OCI-LY7 (cell line): ENCODE measurements around the gene SNRNP25. TPM values are rescaled to one million over a fixed set of nuclear protein-coding genes. Genes with fewer than 3 reads are reported as not detected.

ENCODE experiments used
- BruUV-seq: library from RNA; stranded (reverse); fragments of 400-500 nt; replicated peaks from 2 replicates; lab custom pipeline; 2021; lab: Mats Ljungman, UMichigan
- CTCF ChIA-PET: fragments of 300-600 bp; sonication (Branson Sonifier 250); formaldehyde crosslinking; loops from one replicate; lab custom pipeline; 2022; ENCODE audit warnings: antibody characterized with exemption; ENCODE audit not compliant: unreplicated experiment; lab: Charles Lee
- POLR2A ChIA-PET: fragments of 300-600 bp; sonication (Branson Sonifier 250); formaldehyde crosslinking; loops from one replicate; lab custom pipeline; 2022; ENCODE audit warnings: antibody characterized with exemption; lab: Charles Lee
- DNase-seq: peaks from one replicate; pipeline ENCODE4 v3.0.0-alpha.2; 2015; ENCODE audit warnings: low spot score
- H2AFZ ChIP-seq: fragments of 200-600 bp; sonication (generic), shearing (Covaris generic); 2 replicates; pipeline ENCODE4 v1.6.1; 2014; ENCODE audit warnings: mild to moderate bottlenecking, antibody characterized with exemption, low read length, moderate library complexity
- H3K27ac ChIP-seq: fragments of 200-600 bp; sonication (generic); 2 replicates; pipeline ENCODE4 v1.5.1; 2014; ENCODE audit warnings: mixed run types, low read depth, mild to moderate bottlenecking, moderate library complexity, low read length, inconsistent platforms; ENCODE audit not compliant: poor library complexity, severe bottlenecking
- H3K36me3 ChIP-seq: fragments of 200-600 bp; sonication (generic); 2 replicates; pipeline ENCODE4 v1.6.1; 2014; ENCODE audit warnings: mild to moderate bottlenecking, antibody characterized with exemption, low read length, moderate library complexity, mixed read lengths; ENCODE audit not compliant: insufficient read depth
- H3K4me1 ChIP-seq: fragments of 200-600 bp; sonication (generic); 2 replicates; pipeline ENCODE4 v1.5.1; 2014; ENCODE audit warnings: mild to moderate bottlenecking, low read length; ENCODE audit not compliant: insufficient read depth, poor library complexity, severe bottlenecking
- H3K4me2 ChIP-seq: fragments of 200-600 bp; sonication (generic); 2 replicates; pipeline ENCODE4 v1.6.1; 2014; ENCODE audit warnings: mild to moderate bottlenecking, low read length
- H3K4me3 ChIP-seq: fragments of 200-600 bp; sonication (generic); 2 replicates; pipeline ENCODE4 v1.5.1; 2014; ENCODE audit warnings: mild to moderate bottlenecking, low read depth, low read length; ENCODE audit not compliant: poor library complexity, severe bottlenecking
- H3K79me2 ChIP-seq: fragments of 200-600 bp; sonication (generic); 2 replicates; pipeline ENCODE4 v1.6.1; 2016; ENCODE audit warnings: low read depth, mild to moderate bottlenecking, low read length, moderate library complexity, mixed read lengths; ENCODE audit not compliant: insufficient read depth
- H3K9me2 ChIP-seq: fragments of 200-600 bp; sonication (generic); 2 replicates; pipeline ENCODE4 v1.6.1; 2016; ENCODE audit warnings: mild to moderate bottlenecking, low read length, mixed read lengths; ENCODE audit not compliant: insufficient read depth
- H3K9me3 ChIP-seq: fragments of 200-600 bp; sonication (generic); 2 replicates; pipeline ENCODE4 v1.6.1; 2014; ENCODE audit warnings: mild to moderate bottlenecking, mixed run types, low read length, mixed read lengths
- H4K20me1 ChIP-seq: fragments of 200-600 bp; sonication (generic); 2 replicates; pipeline ENCODE4 v1.6.1; 2014; ENCODE audit warnings: mild to moderate bottlenecking, antibody characterized with exemption, low read length, moderate library complexity, mixed read lengths; ENCODE audit not compliant: insufficient read depth
- EZH2phosphoT487 ChIP-seq: fragments of 200-600 bp; sonication (generic); IDR thresholded peaks from 2 replicates; pipeline ENCODE4 v1.6.1; 2018; ENCODE audit warnings: low read depth, borderline replicate concordance, mild to moderate bottlenecking, mixed run types, antibody characterized with exemption, low read length, moderate library complexity, mixed read lengths
- intact Hi-C: fragments of 100-400 bp; cut with micrococcal nuclease; formaldehyde crosslinking; loops from one replicate; pipeline ENCODE4 v1.10.0; 2022; ENCODE audit not compliant: unreplicated experiment
- total RNA-seq, 2 experiments: library from RNA; depleted of rRNA in 1 of 2; stranded (reverse); fragments of >200 nt in 1 of 2; shearing (Covaris generic) in 1 of 2; gene quantifications; 2 replicates each; pipeline ENCODE4 v1.2.3, GENCODE V29; 2014 to 2022
- TF ChIP-seq, protein P1 (sequence below): fragments of 200-600 bp; sonication (generic); conservative IDR thresholded peaks from 2 replicates; pipeline ENCODE4 v1.5.1; 2014; ENCODE audit warnings: mild to moderate bottlenecking, antibody characterized with exemption, low read length, moderate library complexity, mixed read lengths

The SNRNP25 gene
- total RNA-seq, 2 experiments from 2014 or later = 61.4 to 68.3 TPM

DNA sequence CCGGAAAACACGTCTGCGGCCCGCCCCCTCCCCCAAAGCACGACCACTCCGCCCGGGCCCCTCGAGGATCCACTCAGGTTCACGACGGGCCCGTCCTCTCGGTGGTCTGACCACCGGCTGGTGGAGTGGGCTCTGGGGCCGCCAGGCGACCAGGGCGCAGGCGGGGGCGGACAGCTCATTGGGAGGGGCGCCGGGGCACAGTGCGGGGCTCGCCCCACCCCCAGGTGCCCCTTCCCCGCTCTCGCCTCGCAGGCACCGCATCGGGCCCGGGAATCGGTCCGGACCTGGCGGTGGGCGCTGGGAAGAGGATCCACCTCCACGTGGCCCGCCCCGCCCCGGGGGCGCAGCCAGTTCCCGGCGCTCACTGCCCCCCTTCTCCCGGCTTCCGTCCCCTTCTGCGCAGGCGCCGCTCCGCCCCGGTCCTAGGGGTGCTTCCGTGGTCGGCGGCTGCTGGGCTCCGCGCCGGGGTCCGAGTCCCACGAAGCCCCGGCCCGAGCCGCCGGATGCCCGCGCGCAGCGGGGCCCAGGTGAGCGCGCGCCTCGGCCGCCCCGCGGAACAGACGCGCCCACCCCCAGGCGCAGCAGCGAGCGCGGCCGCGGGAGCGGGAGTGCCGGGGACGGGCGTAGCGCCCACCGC is 24.3 kb downstream of the SNRNP25 start, which contains the start of gene MPG:
TSS of gene MPG (plus strand) at position 419 of the 637 bp plus-strand sequence. CDS start at position 504, 85 bp downstream.
- intact Hi-C loops = loop anchor here (2.0 kb wide), 1 partner anchor 25 kb away; the partner anchor contains the start of genes POLR3K and SNRNP25
- Histone ChIP-seq H3K4me1 (peaks cover 29% of the 10 kb centered on the region), H3K9me2 (no peaks in the 10 kb centered on the region), H3K4me2 (peak within 1 kb of the TSS; percentile 92), H3K4me3 (peak within 1 kb of the TSS; percentile 86), H3K36me3 (peaks cover 3% of the 10 kb centered on the region; the same call in 1 of the 2 replicates), H3K27ac (peak within 1 kb of the TSS; percentile 35), H3K79me2 (no peaks in the 10 kb centered on the region), H3K9me3 (no peaks in the 10 kb centered on the region), H4K20me1 (no peaks in the 10 kb centered on the region), H2AFZ (peak within 1 kb of the TSS; percentile 70; the same call in 1 of the 2 replicates)
- DNase-seq = peak; percentile 88
- no TSS peak for BruUV-seq
- CTCF ChIA-PET = no interaction called here
- no peak for TF ChIP-seq EZH2phosphoT487
- TF ChIP-seq, protein P1, sequence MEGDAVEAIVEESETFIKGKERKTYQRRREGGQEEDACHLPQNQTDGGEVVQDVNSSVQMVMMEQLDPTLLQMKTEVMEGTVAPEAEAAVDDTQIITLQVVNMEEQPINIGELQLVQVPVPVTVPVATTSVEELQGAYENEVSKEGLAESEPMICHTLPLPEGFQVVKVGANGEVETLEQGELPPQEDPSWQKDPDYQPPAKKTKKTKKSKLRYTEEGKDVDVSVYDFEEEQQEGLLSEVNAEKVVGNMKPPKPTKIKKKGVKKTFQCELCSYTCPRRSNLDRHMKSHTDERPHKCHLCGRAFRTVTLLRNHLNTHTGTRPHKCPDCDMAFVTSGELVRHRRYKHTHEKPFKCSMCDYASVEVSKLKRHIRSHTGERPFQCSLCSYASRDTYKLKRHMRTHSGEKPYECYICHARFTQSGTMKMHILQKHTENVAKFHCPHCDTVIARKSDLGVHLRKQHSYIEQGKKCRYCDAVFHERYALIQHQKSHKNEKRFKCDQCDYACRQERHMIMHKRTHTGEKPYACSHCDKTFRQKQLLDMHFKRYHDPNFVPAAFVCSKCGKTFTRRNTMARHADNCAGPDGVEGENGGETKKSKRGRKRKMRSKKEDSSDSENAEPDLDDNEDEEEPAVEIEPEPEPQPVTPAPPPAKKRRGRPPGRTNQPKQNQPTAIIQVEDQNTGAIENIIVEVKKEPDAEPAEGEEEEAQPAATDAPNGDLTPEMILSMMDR = no peak
- POLR2A ChIA-PET = interaction anchor here (0.6 kb wide), 1 partner anchor 454 kb away, joined by 3 read pairs; no protein-coding TSS in a partner anchor

DNA sequence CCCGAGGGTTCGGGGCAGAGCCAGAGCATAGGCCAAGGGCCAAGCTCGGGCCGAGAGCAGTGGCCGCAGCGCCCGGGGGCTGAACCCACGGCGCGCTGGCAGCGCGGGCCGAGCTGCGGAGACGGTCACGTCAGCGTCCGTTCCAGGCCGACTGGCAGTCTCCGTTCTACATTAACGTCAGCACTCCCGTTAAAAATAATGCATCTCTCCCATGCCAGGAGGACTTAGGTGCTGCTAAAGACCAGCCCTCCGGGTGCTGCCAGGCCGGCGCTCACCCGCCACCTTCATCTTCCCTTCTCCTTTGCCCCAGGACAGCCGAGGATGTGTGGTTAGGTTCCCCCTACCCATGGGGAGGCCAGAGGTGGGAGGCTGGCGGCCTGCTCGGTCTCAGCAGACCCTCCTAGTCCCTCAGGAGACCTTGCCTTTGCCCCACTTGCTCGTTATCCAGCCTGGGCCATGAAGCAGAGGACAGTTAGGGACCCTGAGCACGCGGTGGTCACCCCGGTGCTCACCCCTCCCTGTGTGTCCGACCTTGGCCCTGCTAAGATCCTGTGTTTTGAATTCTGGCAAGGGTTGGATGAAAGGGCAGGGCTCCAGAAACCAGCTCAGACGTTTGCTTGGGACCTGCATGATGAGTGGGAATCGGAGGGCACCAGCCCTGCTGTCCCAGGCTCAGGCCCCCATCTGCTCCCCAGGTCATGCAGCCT is 25.0 kb downstream of the SNRNP25 start:
- intact Hi-C loops = no loop called here
- peak overlapping the region; percentile 70; the same call in 1 of the 2 replicates for H2AFZ ChIP-seq
- H3K79me2 ChIP-seq = no peaks in the 10 kb centered on the region
- peak overlapping the region; percentile 86 for H3K4me3 ChIP-seq
- peak; percentile 36 for DNase-seq
- ChIA-PET POLR2A (no interaction called here), CTCF (interaction anchor here (1.1 kb wide), 1 partner anchor 13 kb away, joined by 3 read pairs; no protein-coding TSS in a partner anchor)
- H3K27ac ChIP-seq = peak overlapping the region; percentile 18
- peak overlapping the region; percentile 92 for H3K4me2 ChIP-seq
- no peaks in the 10 kb centered on the region for H4K20me1 ChIP-seq
- TF ChIP-seq EZH2phosphoT487 = no peak
- TF ChIP-seq, protein P1 = no peak
- peaks cover 4% of the 10 kb centered on the region; the same call in 1 of the 2 replicates for H3K36me3 ChIP-seq
- TSS peak; percentile 63 for BruUV-seq
- H3K9me3 ChIP-seq = no peaks in the 10 kb centered on the region
- no peaks in the 10 kb centered on the region for H3K9me2 ChIP-seq
- H3K4me1 ChIP-seq = peaks cover 29% of the 10 kb centered on the region
